AG04449 (cell line): ENCODE data around the gene ABCD1.

Source experiments
- CTCF ChIA-PET: fragments of 350-600 bp; formaldehyde crosslinking; extraction: SDS; loops from one replicate; lab custom pipeline; 2021; ENCODE audit warnings: antibody characterized with exemption; lab: Yijun Ruan, JAX
- POLR2A ChIA-PET: fragments of 400-600, 350-600 bp; formaldehyde crosslinking; extraction: SDS; loops from one replicate; lab custom pipeline; 2020; ENCODE audit warnings: antibody characterized with exemption, inconsistent platforms; lab: Yijun Ruan, JAX
- DNase-seq: peaks from one replicate; pipeline ENCODE4 v3.0.0-alpha.2; 2010; ENCODE audit warnings: low read depth, low spot score
- H3K4me3 ChIP-seq: 2 replicates; pipeline ENCODE4 v1.5.1; 2011; ENCODE audit warnings: low read depth, mild to moderate bottlenecking, control low read depth, low read length
- TF ChIP-seq, protein P1 (sequence below): IDR thresholded peaks from one replicate; pipeline ENCODE4 v1.5.1; 2011; ENCODE audit warnings: mild to moderate bottlenecking, moderate library complexity, low read length, control low read depth, inconsistent platforms; ENCODE audit not compliant: insufficient read depth; ENCODE audit errors: missing control alignments

The ABCD1 gene

GRCh38 chrX:153731117-153731844, 6.6 kb downstream of the ABCD1 start:
- H3K4me3 ChIP-seq: no peak overlapping the region
- CTCF ChIA-PET: no interaction called here
- TF ChIP-seq, protein P1, sequence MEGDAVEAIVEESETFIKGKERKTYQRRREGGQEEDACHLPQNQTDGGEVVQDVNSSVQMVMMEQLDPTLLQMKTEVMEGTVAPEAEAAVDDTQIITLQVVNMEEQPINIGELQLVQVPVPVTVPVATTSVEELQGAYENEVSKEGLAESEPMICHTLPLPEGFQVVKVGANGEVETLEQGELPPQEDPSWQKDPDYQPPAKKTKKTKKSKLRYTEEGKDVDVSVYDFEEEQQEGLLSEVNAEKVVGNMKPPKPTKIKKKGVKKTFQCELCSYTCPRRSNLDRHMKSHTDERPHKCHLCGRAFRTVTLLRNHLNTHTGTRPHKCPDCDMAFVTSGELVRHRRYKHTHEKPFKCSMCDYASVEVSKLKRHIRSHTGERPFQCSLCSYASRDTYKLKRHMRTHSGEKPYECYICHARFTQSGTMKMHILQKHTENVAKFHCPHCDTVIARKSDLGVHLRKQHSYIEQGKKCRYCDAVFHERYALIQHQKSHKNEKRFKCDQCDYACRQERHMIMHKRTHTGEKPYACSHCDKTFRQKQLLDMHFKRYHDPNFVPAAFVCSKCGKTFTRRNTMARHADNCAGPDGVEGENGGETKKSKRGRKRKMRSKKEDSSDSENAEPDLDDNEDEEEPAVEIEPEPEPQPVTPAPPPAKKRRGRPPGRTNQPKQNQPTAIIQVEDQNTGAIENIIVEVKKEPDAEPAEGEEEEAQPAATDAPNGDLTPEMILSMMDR: no peak
- POLR2A ChIA-PET: no interaction called here
- DNase-seq: no peak

DNA sequence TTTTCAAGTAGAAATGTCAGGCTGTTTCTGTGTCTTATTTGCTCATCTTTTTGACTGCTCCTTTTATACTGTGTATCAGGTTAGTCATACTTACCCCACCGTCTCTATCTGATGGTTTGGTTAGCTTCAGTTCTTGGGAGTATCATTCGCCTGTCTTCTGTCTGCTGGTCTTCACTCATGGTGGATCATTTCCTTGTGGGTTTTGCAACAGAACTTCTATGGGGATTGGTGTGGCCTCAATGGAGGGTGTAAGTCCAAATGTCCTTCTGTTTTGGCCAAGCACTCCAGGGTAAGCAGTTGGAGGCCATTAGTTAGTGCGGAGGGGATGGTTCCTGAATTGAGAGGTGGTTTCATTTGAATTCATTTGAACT, 7.2 kb downstream of the ABCD1 start:
- no peak for DNase-seq
- TF ChIP-seq, protein P1: no peak
- no peak overlapping the region for H3K4me3 ChIP-seq
- ChIA-PET CTCF (no interaction called here), POLR2A (no interaction called here)

DNA sequence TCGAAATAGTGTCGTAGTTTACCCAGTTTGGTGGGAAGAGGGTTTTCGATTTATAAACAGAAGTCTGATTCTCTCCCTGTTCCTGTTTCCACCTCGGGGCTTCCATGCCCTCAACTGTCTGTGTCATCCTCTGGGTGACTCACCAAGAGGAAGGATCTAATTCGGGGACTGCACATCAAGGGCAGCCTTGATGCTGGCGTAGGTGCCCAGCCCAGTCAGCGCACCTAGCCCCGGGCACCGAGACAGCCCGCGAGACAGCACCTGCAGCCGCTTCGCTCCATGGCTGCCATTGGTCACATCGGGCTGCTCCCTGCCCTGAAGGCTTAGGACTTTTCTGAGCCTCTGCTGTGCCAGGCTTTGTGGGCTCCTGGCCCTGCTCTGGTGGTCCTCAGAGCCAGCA, 7.7 kb downstream of the ABCD1 start:
- H3K4me3 ChIP-seq: no peak overlapping the region
- no peak for DNase-seq
- ChIA-PET POLR2A (no interaction called here), CTCF (no interaction called here)
- TF ChIP-seq, protein P1: no peak

DNA sequence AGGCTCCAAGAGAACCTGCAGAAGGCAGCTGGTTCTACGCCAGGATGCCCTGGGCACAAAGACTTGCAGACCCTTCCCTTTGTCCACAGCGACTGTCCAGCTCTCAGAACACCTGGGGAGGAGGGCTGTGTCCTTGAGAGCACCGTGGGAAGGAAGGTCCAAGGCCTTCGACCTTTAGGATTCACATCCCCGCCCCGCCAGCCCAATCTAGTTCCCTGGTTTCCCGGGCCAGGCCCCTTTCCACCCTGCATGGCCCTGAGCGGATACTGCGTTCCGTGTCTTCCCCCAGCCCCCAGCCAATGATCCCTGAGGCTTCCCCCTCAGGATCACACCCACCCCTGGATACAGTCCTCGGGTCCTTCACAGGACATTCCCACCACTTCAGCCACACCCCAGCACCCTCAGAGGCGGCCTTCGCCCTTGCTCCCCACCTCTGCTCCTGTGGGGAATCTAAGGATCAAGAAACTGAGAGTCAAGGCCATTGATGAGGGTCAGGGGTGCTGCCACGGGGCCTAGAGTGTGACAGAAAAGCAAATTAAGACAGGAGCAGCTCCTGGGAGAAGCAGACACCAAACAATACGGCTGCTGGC, 9.1 kb downstream of the ABCD1 start:
- TF ChIP-seq, protein P1: no peak
- no peak for DNase-seq
- POLR2A ChIA-PET: no interaction called here

DNA sequence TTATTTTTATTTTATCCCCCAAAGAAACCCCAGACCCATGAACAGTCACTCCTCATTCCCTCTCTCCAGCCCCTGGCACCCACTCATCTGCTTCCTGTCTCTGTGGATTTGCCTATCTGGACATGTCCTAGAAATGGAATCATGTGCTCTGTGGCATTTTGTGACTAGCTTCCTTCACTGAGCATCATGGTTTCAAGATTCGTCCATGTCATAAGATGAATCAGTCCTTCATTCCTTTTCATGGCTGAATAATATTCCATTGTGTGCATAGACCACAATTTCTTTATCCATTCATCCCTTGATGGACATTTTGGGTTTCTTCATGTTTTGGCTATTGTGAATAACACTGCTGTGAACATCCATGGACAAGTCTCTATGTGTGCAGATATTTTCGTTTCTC, 10.2 kb downstream of the ABCD1 start:
- TF ChIP-seq, protein P1: no peak
- no peak for DNase-seq
- POLR2A ChIA-PET: no interaction called here
- H3K4me3 ChIP-seq: no peak overlapping the region
- CTCF ChIA-PET: interaction anchor here (0.8 to 1.2 kb wide), 2 partner anchors 9 to 29 kb away, joined by 3 to 5 read pairs; partner anchors contain the start of gene PLXNB3

More for the DNA sequence above, 9.1 kb downstream of the ABCD1 start:
- CTCF ChIA-PET: no interaction called here
- no peak overlapping the region for H3K4me3 ChIP-seq

DNA sequence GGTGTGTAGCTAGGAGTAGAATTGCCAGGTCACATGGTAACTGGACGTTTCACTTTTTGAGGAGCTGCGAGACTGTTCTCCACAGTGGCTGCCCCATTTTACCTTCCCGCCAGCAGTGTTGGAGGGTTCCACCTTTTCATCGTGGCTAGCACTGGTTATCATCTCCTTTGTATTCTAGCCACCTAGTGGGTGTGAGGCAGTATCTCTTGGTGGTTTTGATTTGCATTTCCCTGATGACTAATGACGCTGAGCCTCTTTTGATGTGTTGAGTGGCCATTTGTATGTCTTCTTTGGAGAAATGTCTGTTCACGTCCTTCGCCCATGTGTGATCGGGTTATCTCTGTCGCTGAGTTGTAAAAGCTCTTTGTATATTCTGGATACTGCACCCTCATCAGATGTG, 10.6 kb downstream of the ABCD1 start:
- ChIA-PET CTCF (interaction anchor here (0.8 to 1.2 kb wide), 2 partner anchors 9 to 29 kb away, joined by 3 to 5 read pairs; partner anchors contain the start of gene PLXNB3), POLR2A (no interaction called here)
- no peak overlapping the region for H3K4me3 ChIP-seq
- DNase-seq: no peak
- TF ChIP-seq, protein P1: no peak
